Muscle of back (tissue), 13 donors: ENCODE data around the gene INS. TPM values are rescaled to one million over a fixed set of nuclear protein-coding genes. Genes with fewer than 3 reads are reported as not detected.
A peak's percentile ranks its signal among the peaks of the same experiment; 100 is the strongest.

Experiments
- DNase-seq, 3 donors: peaks; one replicate each; pipeline versions ENCODE4 v3.0.0 to v3.0.0-alpha.2; 2013
- long read RNA-seq, 9 donors: transcript quantifications; one replicate each; lab custom pipeline, GENCODE V29; 2026
- polyA plus RNA-seq, 10 donors: library from polyadenylated mRNA; unstranded; fragments of 120-200 nt; gene quantifications; one replicate each; pipeline ENCODE4 v1.2.1, GENCODE V29; 2013; ENCODE audit not compliant: insufficient read length in 10 of 10

INS gene
- polyA plus RNA-seq: not detected
- long read RNA-seq, donor 1: 0 reads
- long read RNA-seq, donor 2: 0 reads
- long read RNA-seq, donor 3: 0 reads
- long read RNA-seq, donor 4: 0 reads
- long read RNA-seq, donor 5: 0 reads
- long read RNA-seq, donor 6: 0 reads
- long read RNA-seq, donor 7: 0 reads
- long read RNA-seq, donor 8: 0 reads
- long read RNA-seq, donor 9: 0 reads

DNA sequence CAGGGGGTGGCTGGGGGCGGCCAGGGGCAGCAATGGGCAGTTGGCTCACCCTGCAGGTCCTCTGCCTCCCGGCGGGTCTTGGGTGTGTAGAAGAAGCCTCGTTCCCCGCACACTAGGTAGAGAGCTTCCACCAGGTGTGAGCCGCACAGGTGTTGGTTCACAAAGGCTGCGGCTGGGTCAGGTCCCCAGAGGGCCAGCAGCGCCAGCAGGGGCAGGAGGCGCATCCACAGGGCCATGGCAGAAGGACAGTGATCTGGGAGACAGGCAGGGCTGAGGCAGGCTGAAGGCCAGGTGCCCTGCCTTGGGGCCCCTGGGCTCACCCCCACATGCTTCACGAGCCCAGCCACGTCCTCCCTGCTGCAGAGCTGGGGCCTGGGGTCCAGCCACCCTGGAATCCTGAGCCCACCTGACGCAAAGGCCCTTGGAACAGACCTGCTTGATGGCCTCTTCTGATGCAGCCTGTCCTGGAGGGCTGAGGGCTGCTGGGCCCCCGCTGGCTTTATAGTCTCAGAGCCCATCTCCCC is at the start of gene INS:
INS (minus strand) TSS at position 474 of the 524 bp plus-strand sequence; CDS start at position 236, 238 bp downstream.
- DNase-seq: no peak

GRCh38 chr11:2210366-2211112 is 49.5 kb upstream of the INS start:
- no peak for DNase-seq

DNA sequence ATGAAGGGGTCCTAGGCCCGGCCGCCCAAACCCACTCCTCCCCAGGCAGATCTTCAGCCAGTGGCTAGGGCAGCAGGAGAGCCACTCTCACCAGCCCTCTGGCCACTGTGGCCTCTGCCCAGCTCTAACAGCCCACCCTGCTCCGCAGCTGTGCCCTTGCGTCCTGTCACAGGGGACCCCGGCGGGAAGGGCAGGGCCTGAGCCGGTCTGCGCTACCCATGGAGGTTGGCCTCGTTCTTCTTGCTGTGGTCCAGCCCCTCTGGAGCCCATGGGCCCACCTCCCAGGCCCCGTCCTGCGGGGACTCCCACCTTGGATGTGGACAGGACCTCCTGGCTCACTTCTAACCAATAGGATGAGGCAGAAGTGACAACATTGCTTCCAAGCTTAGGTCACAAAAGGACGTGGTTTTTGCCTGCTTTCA is 48.9 kb upstream of the INS start:
- no peak for DNase-seq

DNA sequence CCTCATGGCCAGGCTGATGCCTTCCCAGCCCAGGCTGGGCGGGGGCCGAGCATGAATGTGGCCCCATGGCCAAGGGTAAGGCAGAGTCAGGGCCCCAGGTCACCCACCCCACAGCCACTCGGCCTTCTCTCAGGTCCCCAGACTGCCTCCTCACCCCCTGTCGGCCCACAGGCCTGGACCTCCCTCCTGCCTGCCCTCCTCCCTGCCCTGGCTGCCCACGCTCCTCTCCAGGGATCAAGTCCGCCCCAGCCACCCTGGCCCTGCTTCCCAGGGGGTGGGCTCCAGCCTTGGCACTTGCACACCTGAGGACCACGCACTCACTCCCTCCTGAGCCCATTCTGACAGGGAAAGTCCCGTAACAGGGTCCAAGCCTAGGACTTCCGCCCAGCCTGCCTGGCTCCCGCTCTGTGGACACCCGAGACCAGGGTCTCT is 48.4 kb upstream of the INS start:
- DNase-seq: no peak

DNA sequence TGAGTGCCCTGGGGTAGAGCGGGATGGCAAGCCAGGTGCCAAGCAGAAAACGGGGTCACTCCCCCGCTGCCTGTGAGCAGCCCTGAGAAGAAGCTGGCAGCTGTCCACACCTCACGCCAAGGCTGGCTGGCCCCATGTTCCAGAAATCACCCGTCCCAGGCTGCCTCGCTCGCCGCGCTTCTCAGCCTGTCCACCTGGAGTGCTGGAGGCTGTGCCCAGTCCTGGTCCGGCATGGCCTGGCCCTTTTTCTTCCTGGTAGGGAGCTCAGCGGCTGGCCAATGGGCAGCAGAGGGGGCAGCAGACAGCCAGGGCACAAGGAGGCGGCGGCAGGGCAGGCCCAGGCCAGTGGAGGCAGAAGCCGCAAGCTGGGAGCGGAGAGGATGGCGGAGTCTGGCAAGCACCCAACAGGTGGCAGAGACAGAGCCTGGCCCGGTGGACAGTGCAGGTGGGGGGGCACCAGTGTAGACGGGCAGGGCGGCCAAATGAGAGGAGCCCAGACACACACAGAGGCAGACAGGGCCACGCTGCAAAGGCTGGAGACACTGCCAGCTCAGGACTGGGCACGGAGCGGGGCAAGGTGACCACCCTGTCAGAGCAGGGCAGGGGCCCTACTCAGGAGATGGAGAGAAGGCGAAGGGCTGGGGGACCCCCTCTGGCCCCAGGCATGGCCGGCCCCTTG is 47.8 kb upstream of the INS start:
- peak in 1 of 3 donors; percentile 5 for DNase-seq

DNA sequence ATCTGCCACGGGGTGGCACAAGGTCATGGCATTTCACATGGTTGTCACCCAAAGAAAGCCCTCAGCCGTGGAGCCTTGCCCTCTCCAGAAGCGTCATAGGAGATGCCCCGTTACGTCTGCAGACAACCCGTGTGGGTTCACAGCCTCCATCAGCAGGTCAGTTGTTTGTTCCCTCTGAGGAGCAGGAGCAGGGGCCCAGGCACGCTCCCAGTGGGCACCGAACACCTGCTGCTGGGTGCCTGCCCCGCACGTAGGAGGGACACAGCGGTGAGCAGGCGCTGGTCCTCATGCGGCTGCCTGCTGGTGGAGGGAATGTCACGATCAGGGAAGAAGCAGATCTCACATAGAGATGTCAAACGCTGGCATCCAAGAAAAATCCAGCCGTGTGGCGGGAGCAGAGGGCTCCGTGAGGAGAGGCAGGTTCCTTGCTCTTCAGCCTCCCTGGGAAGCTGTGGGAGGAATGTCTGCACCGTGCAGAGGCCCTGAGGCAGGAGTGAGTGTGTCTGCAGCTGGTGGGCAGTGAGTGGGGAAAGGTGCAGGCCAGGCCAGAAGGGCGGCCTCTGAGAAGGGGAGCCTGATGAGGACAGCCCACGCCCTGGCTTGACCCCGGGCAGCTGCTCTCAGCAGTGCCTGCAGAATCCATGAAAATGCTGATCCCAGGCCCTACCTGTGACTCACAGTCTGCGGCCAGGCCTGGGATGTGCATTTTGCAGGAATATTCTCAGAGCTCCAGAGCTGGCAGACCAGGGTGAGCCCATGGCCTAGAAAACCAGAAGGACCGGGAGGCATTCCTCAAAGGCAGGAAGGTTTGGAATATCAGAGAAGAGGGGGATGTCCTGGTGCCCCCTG is 47.0 kb upstream of the INS start:
- peak in 1 of 3 donors; percentile 0 for DNase-seq

DNA sequence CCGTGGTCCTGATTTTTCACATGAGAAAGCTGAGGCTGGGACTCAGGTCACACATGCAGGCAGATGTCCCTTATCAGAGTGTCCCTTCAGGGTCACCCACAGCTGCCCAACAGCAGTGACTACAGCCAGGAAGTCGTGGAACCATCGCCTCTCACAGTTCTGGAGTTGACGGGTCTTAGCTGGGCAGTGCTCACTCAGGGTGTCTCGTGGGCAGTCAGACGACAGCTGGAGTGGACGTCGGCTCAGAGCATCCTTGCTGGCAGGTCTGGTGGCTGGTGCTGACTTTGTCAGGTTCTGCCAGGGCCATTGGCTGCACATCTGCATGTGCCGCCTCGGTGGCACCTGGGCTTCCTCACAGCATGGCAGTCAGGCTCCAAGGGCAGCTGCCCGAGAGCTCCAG is 46.2 kb upstream of the INS start:
- peak in 1 of 3 donors; percentile 0 for DNase-seq

DNA sequence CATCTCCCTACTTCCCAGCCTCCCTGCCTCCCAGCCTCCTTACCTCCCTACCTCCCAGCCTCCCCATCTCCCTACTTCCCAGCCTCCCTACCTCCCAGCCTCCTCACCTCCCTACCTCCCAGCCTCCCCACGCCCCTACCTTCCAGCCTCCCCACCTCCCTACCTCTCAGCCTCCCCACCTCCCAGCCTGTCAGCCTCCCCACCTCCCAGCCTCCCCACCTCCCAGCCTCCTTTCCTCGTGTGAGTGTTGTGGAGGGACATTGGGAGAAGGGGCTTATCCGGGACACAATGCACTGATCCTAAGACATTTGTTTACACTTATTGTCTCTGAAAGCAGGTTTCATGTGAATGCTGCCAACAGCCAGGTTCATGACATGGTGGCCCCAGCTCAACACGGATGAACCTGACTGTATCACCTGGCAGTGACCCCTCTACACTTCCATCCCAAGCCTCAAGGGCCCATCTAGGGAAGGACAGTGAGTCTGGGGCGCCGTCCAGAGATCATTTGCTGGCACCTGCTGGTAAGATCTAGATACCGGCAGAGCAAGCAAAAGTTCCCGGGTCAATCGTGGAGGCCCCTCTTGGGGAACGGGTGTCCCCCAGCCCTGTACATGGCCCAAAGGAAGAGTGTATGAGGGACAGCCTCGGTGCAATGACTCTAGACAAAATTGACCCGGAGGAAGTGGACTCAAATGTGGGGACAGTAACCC is 45.1 kb upstream of the INS start:
- DNase-seq: no peak

GRCh38 chr11:2205214-2205720 is 44.3 kb upstream of the INS start:
- no peak for DNase-seq

DNA sequence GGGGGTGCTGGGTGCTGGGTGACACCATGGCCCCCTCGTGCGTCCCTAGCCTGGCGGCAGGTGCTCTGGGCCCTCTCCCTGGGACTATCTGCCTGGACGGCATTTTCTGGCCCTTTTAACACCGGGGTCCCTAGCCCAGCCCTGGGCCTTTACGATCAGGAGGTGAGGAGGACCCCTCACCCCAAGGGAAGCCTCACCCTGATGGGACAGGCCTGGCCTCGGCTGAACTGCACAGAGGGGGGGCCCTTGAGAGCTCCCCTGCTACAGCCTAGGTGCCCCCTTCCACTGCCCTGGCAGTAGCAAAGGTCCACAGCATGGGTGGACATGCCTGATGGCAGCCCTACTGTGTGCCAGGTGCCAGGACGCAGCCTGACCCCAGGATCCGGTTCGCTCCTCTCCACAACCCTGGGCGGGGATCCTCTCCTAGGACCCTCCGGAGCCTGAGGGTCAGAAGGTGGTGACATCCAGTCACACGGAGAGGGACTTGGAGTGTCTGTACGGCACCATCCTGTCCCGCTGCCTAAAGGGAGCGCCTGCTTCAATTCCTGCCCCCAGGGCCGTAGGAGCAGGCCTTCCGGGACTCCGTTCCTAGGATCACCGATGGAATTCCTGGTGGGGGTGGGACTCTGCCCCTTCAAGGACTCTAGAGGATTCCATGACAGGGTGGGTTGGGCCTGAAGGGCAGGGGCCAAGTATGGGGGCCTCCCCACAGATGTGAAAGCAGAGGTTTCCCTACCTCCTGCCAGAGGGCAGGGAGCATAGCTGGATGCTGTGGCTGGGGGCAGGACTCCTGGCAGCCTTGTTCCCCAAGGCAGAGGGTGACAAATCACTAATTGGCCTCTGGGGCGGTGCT is 43.6 kb upstream of the INS start:
- no peak for DNase-seq

DNA sequence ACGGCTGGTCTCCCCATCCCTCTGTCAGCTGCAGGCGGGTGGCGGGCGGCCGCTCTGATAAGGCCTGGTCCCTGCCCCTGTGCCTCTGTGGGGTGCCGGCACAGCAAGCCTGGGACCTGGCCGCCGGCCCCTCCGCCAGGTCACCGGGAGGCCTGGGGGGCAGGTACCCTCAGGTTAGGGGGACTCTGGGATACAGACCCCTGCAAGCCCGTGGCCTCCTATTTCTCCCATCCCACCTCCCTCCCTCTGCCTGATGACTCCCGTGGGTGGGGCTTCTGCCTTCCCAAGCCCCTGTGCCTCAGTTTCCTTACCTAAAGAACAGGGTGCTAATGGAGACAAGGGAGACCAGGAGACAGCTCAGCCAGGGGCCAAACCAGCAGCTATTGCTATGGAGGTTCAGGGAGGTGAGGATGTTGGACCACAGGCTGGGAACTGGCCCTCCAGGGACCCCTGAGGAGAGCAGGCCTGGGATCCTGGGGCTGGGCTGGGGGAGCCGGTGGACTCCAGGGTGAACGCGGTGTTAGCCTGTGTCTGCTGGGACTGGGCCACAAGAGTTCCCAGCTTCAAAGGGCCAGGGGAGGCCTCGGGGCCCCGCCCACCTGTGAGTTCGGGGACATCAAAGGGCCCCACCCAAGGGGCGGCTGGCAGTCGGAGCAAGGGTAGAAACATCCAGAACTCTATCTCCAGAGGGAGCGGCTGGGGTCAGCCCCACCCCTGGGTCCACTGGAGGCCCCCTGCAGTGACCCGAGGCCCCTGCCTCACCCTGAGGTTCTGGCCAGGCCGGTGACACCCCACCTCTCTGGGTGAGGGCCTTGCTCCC is 42.6 kb upstream of the INS start:
- no peak for DNase-seq

GRCh38 chr11:2202900-2203439 is 42.0 kb upstream of the INS start:
- no peak for DNase-seq

DNA sequence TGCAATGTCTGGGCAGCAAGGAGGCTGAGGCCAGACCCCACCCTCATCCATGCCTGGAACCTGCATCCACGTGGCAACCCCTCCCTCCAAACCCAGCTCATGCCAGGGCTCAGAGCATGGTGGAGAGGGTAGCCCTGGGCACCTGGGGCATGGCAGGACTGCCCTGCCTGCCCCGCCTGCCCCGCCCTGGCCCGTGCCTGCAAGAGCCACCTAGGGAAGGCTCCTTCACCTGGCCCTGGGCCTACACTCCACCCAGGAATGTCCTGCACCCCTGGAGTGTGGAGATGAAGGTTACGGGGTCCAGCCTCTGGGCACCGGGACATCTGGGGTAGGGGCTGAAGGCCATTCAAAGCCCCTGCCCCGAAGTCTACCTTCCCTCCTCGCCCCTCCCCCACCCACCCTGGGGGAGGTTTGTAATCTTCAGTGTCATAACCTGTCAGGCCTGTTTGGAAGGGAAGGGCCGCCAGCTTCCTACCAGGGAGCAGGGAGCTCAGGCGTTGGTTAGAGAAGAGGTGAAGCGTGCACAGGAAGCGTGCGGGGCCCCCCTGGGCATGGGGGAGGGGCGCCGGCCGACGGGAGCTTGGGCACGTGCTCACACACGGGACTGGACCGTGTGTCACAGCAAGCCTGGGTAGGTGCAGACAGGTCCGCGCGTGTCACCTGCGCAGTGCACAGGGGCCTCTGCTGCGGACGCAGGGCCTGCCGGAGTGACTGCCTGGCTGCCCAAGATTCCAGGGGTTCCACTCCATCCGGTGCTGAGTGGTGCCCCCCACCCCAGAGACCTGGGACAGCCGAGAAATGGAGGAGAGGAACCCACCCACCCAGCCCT is 41.3 kb upstream of the INS start:
- DNase-seq: no peak

DNA sequence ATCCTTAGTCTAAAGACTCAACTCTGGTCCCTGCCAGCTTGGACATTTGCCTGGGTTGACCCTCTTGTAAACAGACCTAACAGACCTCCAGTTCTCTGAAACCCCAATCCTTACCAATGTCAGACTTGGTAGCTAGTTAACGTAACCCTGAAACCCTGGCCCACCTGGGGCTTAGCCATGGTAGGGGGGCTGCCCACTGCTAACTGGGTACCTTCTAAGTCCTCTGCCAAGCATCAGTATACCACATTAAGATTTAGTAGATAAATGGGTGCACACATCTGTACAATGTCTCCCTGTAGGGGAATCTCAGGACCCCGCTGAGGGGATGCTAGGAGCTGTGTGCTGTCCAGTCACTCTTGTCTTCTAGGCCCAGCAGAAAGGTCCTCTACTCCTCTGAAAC is 40.5 kb upstream of the INS start:
- no peak for DNase-seq

DNA sequence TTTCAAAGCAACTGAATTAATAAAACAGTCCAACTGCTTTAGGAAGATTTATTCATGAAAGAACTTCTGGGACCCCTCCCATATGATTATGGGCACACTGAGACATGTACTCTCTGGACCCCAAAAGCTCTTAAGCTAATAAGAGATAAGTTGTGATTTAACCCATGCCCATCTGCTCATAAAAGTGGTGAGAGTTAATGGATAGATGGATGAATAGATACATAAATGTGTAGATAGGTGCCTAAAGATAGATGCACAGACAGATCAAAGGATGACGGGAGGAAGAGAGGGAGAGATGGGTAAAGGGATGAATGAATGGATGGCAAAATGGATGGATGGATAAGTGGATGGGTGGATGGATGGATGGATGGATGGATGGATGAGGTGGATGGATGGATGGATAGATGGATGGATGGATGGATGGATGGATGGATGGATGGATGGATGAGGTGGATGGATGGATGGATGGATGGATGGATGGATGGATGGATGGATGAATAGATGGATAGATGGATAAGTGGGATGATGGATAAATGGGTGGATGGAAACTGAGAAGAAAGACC is 40.0 kb upstream of the INS start:
- DNase-seq: no peak

DNA sequence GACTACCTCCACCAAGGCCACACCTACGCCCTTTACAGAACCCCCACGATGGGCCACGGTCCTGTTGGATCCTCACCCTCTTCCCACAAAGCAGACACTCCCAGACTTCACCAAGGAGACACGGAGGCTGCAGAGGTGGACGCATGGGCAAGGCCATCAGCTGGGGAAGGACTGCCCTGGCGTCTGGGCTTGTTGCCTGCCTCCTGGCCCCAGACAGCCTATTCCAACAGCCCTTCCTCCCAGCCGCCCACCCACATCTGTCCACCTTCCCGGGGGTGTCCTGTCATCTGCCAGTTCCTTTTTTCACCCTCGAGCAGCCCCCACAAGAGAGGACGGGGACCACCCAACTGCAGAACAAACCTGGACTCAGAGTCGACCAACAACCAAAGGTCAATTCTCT is 39.5 kb upstream of the INS start:
- DNase-seq: no peak
